Prostate gland (tissue), 2 donors: ENCODE data around the gene PGBD5. TPM values are rescaled to one million over a fixed set of nuclear protein-coding genes. Genes with fewer than 3 reads are reported as not detected.

Experiments
- DNase-seq: peaks from one replicate; pipeline ENCODE4 v3.0.0-alpha.2; 2019; ENCODE audit warnings: low spot score
- H3K27ac ChIP-seq, 2 donors: fragments of 200-600 bp; sonication (generic); 2 replicates each; pipeline ENCODE4 v1.5.1; 2017 to 2019
- H3K27me3 ChIP-seq: fragments of 200-600 bp; sonication (generic); replicated peaks from 2 replicates; pipeline ENCODE4 v1.5.1; 2019; ENCODE audit not compliant: insufficient read depth
- H3K36me3 ChIP-seq, 2 donors: fragments of 200-600 bp; sonication (generic); 1 replicate in 1 of 2; 2 replicates in 1 of 2; pipeline versions ENCODE4 v1.5.1 to v1.8.1; 2017 to 2019
- H3K4me1 ChIP-seq: fragments of 200-600 bp; sonication (generic); replicated peaks from 2 replicates; pipeline ENCODE4 v1.5.1; 2019
- H3K4me3 ChIP-seq, 2 donors: fragments of 200-600 bp; sonication (generic); 2 replicates each; pipeline ENCODE4 v1.5.1; 2017 to 2019
- H3K9me3 ChIP-seq: fragments of 200-600 bp; sonication (generic); 2 replicates; pipeline ENCODE4 v1.5.1; 2017
- CTCF ChIP-seq, 4 experiments: fragments of 200-600 bp in 2 of 4; fragments of 450-650 bp in 2 of 4; sonication (generic) in 2 of 4; IDR thresholded peaks; 1 replicate in 3 of 4; 2 replicates in 1 of 4; pipeline ENCODE4 v1.5.1; 2016 to 2019; ENCODE audit warnings: antibody characterized with exemption in 4 of 4, mild to moderate bottlenecking in 2 of 4, moderate library complexity in 2 of 4
- POLR2A ChIP-seq: fragments of 450-650 bp; IDR thresholded peaks from one replicate; pipeline ENCODE4 v1.6.1; 2016; ENCODE audit warnings: antibody characterized with exemption, mild to moderate bottlenecking
- POLR2AphosphoS5 ChIP-seq: sonication (generic); formaldehyde crosslinking; IDR thresholded peaks from one replicate; pipeline ENCODE4 v1.6.1; 2017; ENCODE audit warnings: antibody characterized with exemption
- WGBS: methylation state at CpG from one replicate; pipeline ENCODE4 v1.1.5; 2018; 5-methylcytosine and 5-hydroxymethylcytosine counted together
- intact Hi-C: fragments of 100-400 bp; cut with DNase I; formaldehyde crosslinking; loops from one replicate; pipeline ENCODE4 v1.14.2; 2022
- total RNA-seq, 2 donors: library from RNA; depleted of rRNA; stranded (reverse); fragments of >200 nt; gene quantifications; one replicate each; pipeline ENCODE4 v1.1.0, GENCODE V29; 2016

Gene PGBD5
- total RNA-seq, 2 donors from 2014 or later: 0.55 to 8.8 TPM

- 68% methylated on average over 10 of the region's 10 CpGs for WGBS
- no peaks in the 10 kb centered on the region for H3K36me3 ChIP-seq
- no peak overlapping the region for H3K27ac ChIP-seq
- H3K9me3 ChIP-seq: no peaks in the 10 kb centered on the region
- intact Hi-C loops: no loop called here
- no peak for DNase-seq
- H3K27me3 ChIP-seq: no peaks in the 10 kb centered on the region
- no peak for TF ChIP-seq POLR2AphosphoS5
- TF ChIP-seq CTCF (IDR thresholded peaks at IDR 0.05): no peak
- no peak for TF ChIP-seq POLR2A
- H3K4me3 ChIP-seq: no peak overlapping the region
- H3K4me1 ChIP-seq: no peaks in the 10 kb centered on the region
Measured at GRCh38 chr1:230286890-230287269, 139.3 kb downstream of the PGBD5 start.

GRCh38 chr1:230286166-230286889 lies 139.8 kb downstream of the PGBD5 start:
- Histone ChIP-seq H3K27me3 (no peaks in the 10 kb centered on the region), H3K36me3 (no peaks in the 10 kb centered on the region), H3K9me3 (no peaks in the 10 kb centered on the region), H3K4me1 (no peaks in the 10 kb centered on the region), H3K27ac (no peak overlapping the region), H3K4me3 (no peak overlapping the region)
- intact Hi-C loops: no loop called here
- TF ChIP-seq POLR2AphosphoS5 (no peak), POLR2A (no peak), CTCF (IDR thresholded peaks at IDR 0.05) (no peak)
- DNase-seq: no peak
- 90% methylated on average over 21 of the region's 21 CpGs for WGBS

GRCh38 chr1:230285351-230285750 lies 140.8 kb downstream of the PGBD5 start:
- no peak for TF ChIP-seq POLR2AphosphoS5
- no peak for TF ChIP-seq CTCF (IDR thresholded peaks at IDR 0.05)
- TF ChIP-seq POLR2A: no peak
- Histone ChIP-seq H3K36me3 (no peaks in the 10 kb centered on the region), H3K4me1 (no peaks in the 10 kb centered on the region), H3K4me3 (no peak overlapping the region), H3K27me3 (no peaks in the 10 kb centered on the region), H3K27ac (no peak overlapping the region), H3K9me3 (no peaks in the 10 kb centered on the region)
- no peak for DNase-seq
- intact Hi-C loops: no loop called here
- 92% methylated on average over 7 of the region's 7 CpGs for WGBS

- Histone ChIP-seq H3K9me3 (no peaks in the 10 kb centered on the region), H3K27ac (no peak overlapping the region), H3K4me3 (no peak overlapping the region), H3K4me1 (no peaks in the 10 kb centered on the region), H3K27me3 (no peaks in the 10 kb centered on the region), H3K36me3 (no peaks in the 10 kb centered on the region)
- TF ChIP-seq POLR2AphosphoS5 (no peak), POLR2A (no peak), CTCF (IDR thresholded peaks at IDR 0.05) (no peak)
- no peak for DNase-seq
- WGBS: 81% methylated on average over 10 of the region's 10 CpGs
- intact Hi-C loops: no loop called here
Measured at GRCh38 chr1:230284891-230285290, 141.2 kb downstream of the PGBD5 start.

- intact Hi-C loops: no loop called here
- TF ChIP-seq CTCF (IDR thresholded peaks at IDR 0.05): no peak
- TF ChIP-seq POLR2A: no peak
- no peak for TF ChIP-seq POLR2AphosphoS5
Measured at GRCh38 chr1:230283678-230284077, 142.5 kb downstream of the PGBD5 start.

More at GRCh38 chr1:230283678-230284077, 142.5 kb downstream of the PGBD5 start:
- H3K9me3 ChIP-seq: no peaks in the 10 kb centered on the region
- no peak overlapping the region for H3K4me3 ChIP-seq
- 95% methylated on average over 12 of the region's 12 CpGs for WGBS
- DNase-seq: no peak
- H3K36me3 ChIP-seq: peaks cover 0 to 5% of the 10 kb centered on the region in 2 donors
- H3K4me1 ChIP-seq: no peaks in the 10 kb centered on the region
- H3K27ac ChIP-seq: no peak overlapping the region
- H3K27me3 ChIP-seq: no peaks in the 10 kb centered on the region
